Measurements from ENCODE around the gene GMCL1. TPM values are rescaled to one million over a fixed set of nuclear protein-coding genes. Genes with fewer than 3 reads are reported as not detected.
A peak's percentile ranks its signal among the peaks of the same experiment; 100 is the strongest.

Gene GMCL1
- total RNA-seq, 1 experiment from 2014 or later: 20.8 TPM

DNA sequence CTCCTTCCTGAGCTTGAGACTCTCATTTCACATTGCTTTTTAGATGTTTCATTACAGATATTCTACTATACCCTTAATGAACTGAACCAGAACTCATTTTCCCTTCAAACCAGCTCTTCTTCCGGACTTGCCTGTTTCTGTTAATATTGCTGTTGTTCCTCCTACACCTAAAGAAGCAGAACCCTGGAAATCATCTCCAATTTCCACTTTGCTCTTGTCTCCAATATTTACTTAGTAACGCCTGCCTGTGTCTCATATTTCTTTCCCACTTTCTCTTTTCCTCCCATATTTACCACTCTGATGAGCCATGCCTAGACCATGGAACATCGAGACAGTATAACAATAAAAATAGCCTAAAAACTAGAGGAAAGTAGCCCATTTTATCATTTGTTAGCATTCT, 17.9 kb upstream of the GMCL1 start:
- no TSS peak for BruUV-seq (replicated peaks)
- no peak for TF ChIP-seq EZH2 (IDR thresholded peaks at IDR 0.05; ENCODE audit: borderline replicate concordance, low read depth, low read length, poor library complexity, severe bottlenecking)
- TF ChIP-seq CTCF (conservative IDR thresholded peaks at IDR 0.05; ENCODE audit: low read depth, low read length): no peak
- Histone ChIP-seq H3K4me3 (ENCODE audit: low read depth, low read length, poor library complexity, severe bottlenecking) (no peak overlapping the region), H3K9me3 (ENCODE audit: low read depth, low read length, poor library complexity, severe bottlenecking) (no peaks in the 10 kb centered on the region), H3K36me3 (ENCODE audit: insufficient read depth, low read length, poor library complexity, severe bottlenecking) (no peaks in the 10 kb centered on the region), H3K4me1 (ENCODE audit: insufficient read depth, low read length, poor library complexity, severe bottlenecking) (no peaks in the 10 kb centered on the region), H3K27me3 (replicated peaks; ENCODE audit: insufficient read depth, low read depth, low read length, poor library complexity) (no peaks in the 10 kb centered on the region), H3K27ac (ENCODE audit: low read depth, low read length, poor library complexity, severe bottlenecking) (no peak overlapping the region)
- intact Hi-C loops (cut with micrococcal nuclease; ENCODE audit: unreplicated experiment): no loop called here
- CTCF ChIA-PET: no interaction called here
- POLR2A ChIA-PET (ENCODE audit: low non-redundant PET): interaction anchor here (0.5 kb wide), 1 partner anchor 60 kb away, joined by 4 read pairs; no protein-coding TSS in a partner anchor
- no peak for DNase-seq (ENCODE audit: low spot score)

- H3K4me3 ChIP-seq (ENCODE audit: low read depth, low read length, poor library complexity, severe bottlenecking): no peak overlapping the region
- no peaks in the 10 kb centered on the region for H3K27me3 ChIP-seq (replicated peaks; ENCODE audit: insufficient read depth, low read depth, low read length, poor library complexity)
- peaks cover 6% of the 10 kb centered on the region for H3K4me1 ChIP-seq (ENCODE audit: insufficient read depth, low read length, poor library complexity, severe bottlenecking)
- H3K36me3 ChIP-seq (ENCODE audit: insufficient read depth, low read length, poor library complexity, severe bottlenecking): no peaks in the 10 kb centered on the region
- no peak overlapping the region for H3K27ac ChIP-seq (ENCODE audit: low read depth, low read length, poor library complexity, severe bottlenecking)
- no TSS peak for BruUV-seq (replicated peaks)
- CTCF ChIA-PET: interaction anchor here (5.8 kb wide), 1 partner anchor 91 kb away, joined by 108 read pairs; no protein-coding TSS in a partner anchor
- no peaks in the 10 kb centered on the region for H3K9me3 ChIP-seq (ENCODE audit: low read depth, low read length, poor library complexity, severe bottlenecking)
- intact Hi-C loops (cut with micrococcal nuclease; ENCODE audit: unreplicated experiment): loop anchor here (5.0 kb wide), 1 partner anchor 73 kb away; the partner anchor contains the start of gene ANXA4
- POLR2A ChIA-PET (ENCODE audit: low non-redundant PET): no interaction called here
- TF ChIP-seq CTCF (conservative IDR thresholded peaks at IDR 0.05; ENCODE audit: low read depth, low read length) (no peak), EZH2 (IDR thresholded peaks at IDR 0.05; ENCODE audit: borderline replicate concordance, low read depth, low read length, poor library complexity, severe bottlenecking) (no peak)
- no peak for DNase-seq (ENCODE audit: low spot score)
Measured at GRCh38 chr2:69815717-69816116, 13.7 kb upstream of the GMCL1 start.

- Histone ChIP-seq H3K27ac (ENCODE audit: low read depth, low read length, poor library complexity, severe bottlenecking) (no peak overlapping the region), H3K9me3 (ENCODE audit: low read depth, low read length, poor library complexity, severe bottlenecking) (no peaks in the 10 kb centered on the region), H3K27me3 (replicated peaks; ENCODE audit: insufficient read depth, low read depth, low read length, poor library complexity) (no peaks in the 10 kb centered on the region), H3K4me3 (ENCODE audit: low read depth, low read length, poor library complexity, severe bottlenecking) (no peak overlapping the region), H3K4me1 (ENCODE audit: insufficient read depth, low read length, poor library complexity, severe bottlenecking) (peaks cover 6% of the 10 kb centered on the region), H3K36me3 (ENCODE audit: insufficient read depth, low read length, poor library complexity, severe bottlenecking) (no peaks in the 10 kb centered on the region)
- peak; percentile 90 for DNase-seq (ENCODE audit: low spot score)
- intact Hi-C loops (cut with micrococcal nuclease; ENCODE audit: unreplicated experiment): loop anchor here (1.0 to 5.0 kb wide), 2 partner anchors 75 to 93 kb away; partner anchors contain the start of gene ANXA4
- TF ChIP-seq CTCF (conservative IDR thresholded peaks at IDR 0.05; ENCODE audit: low read depth, low read length) (peak; percentile 85), EZH2 (IDR thresholded peaks at IDR 0.05; ENCODE audit: borderline replicate concordance, low read depth, low read length, poor library complexity, severe bottlenecking) (no peak)
- ChIA-PET POLR2A (ENCODE audit: low non-redundant PET) (interaction anchor here (0.7 kb wide), 1 partner anchor 91 kb away, joined by 3 read pairs; no protein-coding TSS in a partner anchor), CTCF (interaction anchor here (0.6 to 5.8 kb wide), 10 partner anchors 9 to 1097 kb away, joined by 3 to 108 read pairs (median 4); no protein-coding TSS in a partner anchor)
- BruUV-seq (replicated peaks): no TSS peak
Measured at GRCh38 chr2:69816923-69817542, 12.4 kb upstream of the GMCL1 start.
